Loucy (cell line): ENCODE data around the gene PAF1.
A peak's percentile ranks its signal among the peaks of the same experiment; 100 is the strongest.

Experiments used
- H2AFZ ChIP-seq: fragments of 200-600 bp; sonication (generic); 2 replicates; pipeline ENCODE4 v1.6.0; 2016; ENCODE audit warnings: antibody characterized with exemption, mild to moderate bottlenecking, low read length, moderate library complexity
- H3F3A ChIP-seq: fragments of 200-600 bp; 2 replicates; pipeline ENCODE4 v1.6.0; 2016; ENCODE audit warnings: antibody characterized with exemption, low read depth, mild to moderate bottlenecking
- H3K27me3 ChIP-seq: fragments of 200-600 bp; sonication (generic); 2 replicates; pipeline ENCODE4 v1.6.1; 2014; ENCODE audit warnings: low read length, mild to moderate bottlenecking; ENCODE audit not compliant: insufficient read depth, poor library complexity, severe bottlenecking
- H3K36me3 ChIP-seq: fragments of 200-600 bp; sonication (generic); 2 replicates; pipeline ENCODE4 v1.6.1; 2016; ENCODE audit warnings: low read length; ENCODE audit not compliant: insufficient read depth
- H3K4me1 ChIP-seq: fragments of 200-600 bp; sonication (generic); 2 replicates; pipeline ENCODE4 v1.5.1; 2014; ENCODE audit warnings: low read length, mild to moderate bottlenecking; ENCODE audit not compliant: insufficient read depth, poor library complexity, severe bottlenecking
- H3K4me2 ChIP-seq: fragments of 200-600 bp; sonication (generic); 2 replicates; pipeline ENCODE4 v1.6.0; 2014; ENCODE audit warnings: antibody characterized with exemption, low read length, low read depth, mild to moderate bottlenecking; ENCODE audit not compliant: poor library complexity, severe bottlenecking
- H3K4me3 ChIP-seq: fragments of 200-600 bp; sonication (generic); 2 replicates; pipeline ENCODE4 v1.5.1; 2014; ENCODE audit warnings: low read length, mild to moderate bottlenecking, mixed read lengths; ENCODE audit not compliant: poor library complexity, severe bottlenecking
- H3K79me2 ChIP-seq: fragments of 200-600 bp; sonication (generic); 2 replicates; pipeline ENCODE4 v1.6.1; 2014; ENCODE audit warnings: low read length; ENCODE audit not compliant: insufficient read depth
- H3K9ac ChIP-seq: fragments of 200-600 bp; sonication (generic); 2 replicates; pipeline ENCODE4 v1.6.0; 2014; ENCODE audit warnings: mild to moderate bottlenecking, low read depth, low read length, moderate library complexity; ENCODE audit not compliant: poor library complexity, severe bottlenecking
- H3K9me2 ChIP-seq: fragments of 200-600 bp; sonication (generic); replicated peaks from 2 replicates; pipeline ENCODE4 v1.6.1; 2016; ENCODE audit warnings: low read depth, low read length, mixed read lengths
- H3K9me3 ChIP-seq: fragments of 200-600 bp; sonication (generic); 2 replicates; pipeline ENCODE4 v1.6.1; 2014; ENCODE audit warnings: mild to moderate bottlenecking, antibody characterized with exemption, low read length, low read depth; ENCODE audit not compliant: insufficient read depth
- H4K20me1 ChIP-seq: fragments of 200-600 bp; sonication (generic); 2 replicates; pipeline ENCODE4 v1.6.0; 2014; ENCODE audit warnings: antibody characterized with exemption, low read length, mild to moderate bottlenecking; ENCODE audit not compliant: insufficient read depth, poor library complexity, severe bottlenecking
- CTCF ChIP-seq: fragments of 200-600 bp; sonication (generic); conservative IDR thresholded peaks from 2 replicates; pipeline ENCODE4 v1.5.1; 2014; ENCODE audit warnings: mild to moderate bottlenecking, antibody characterized with exemption, low read length
- EZH2phosphoT487 ChIP-seq: fragments of 200-600 bp; IDR thresholded peaks from 2 replicates; pipeline ENCODE4 v1.6.1; 2018; ENCODE audit warnings: antibody characterized with exemption, mild to moderate bottlenecking, moderate library complexity, borderline replicate concordance

The PAF1 gene

GRCh38 chr19:39390751-39391437 is at the start of gene PAF1, which contains the start of gene MED29:
Gene PAF1 (minus strand): TSS chr19:39391106. CDS start chr19:39390864, 242 bp downstream.
Gene MED29 (plus strand): TSS chr19:39391378. CDS start chr19:39391423, 45 bp downstream.
- peak within 1 kb of the TSS; percentile 80 for H2AFZ ChIP-seq
- peaks cover 25% of the 10 kb centered on the region for H3K4me1 ChIP-seq

GRCh38 chr19:39438270-39438934 is 47.5 kb upstream of the PAF1 start:
- Histone ChIP-seq H3K9me3 (no peaks in the 10 kb centered on the region), H3K4me2 (no peak overlapping the region)

More at GRCh38 chr19:39390751-39391437, at the start of gene PAF1, which contains the start of gene MED29:
- peak within 1 kb of the TSS; percentile 85 for H3K9ac ChIP-seq
- H3K4me3 ChIP-seq = peak within 1 kb of the TSS; percentile 95
- H3K27me3 ChIP-seq = no peaks in the 10 kb centered on the region
- H4K20me1 ChIP-seq = peaks cover 10% of the 10 kb centered on the region
- no peaks in the 10 kb centered on the region for H3K9me2 ChIP-seq
- H3K9me3 ChIP-seq = no peaks in the 10 kb centered on the region
- H3K79me2 ChIP-seq = peaks cover 44% of the 10 kb centered on the region
- H3K36me3 ChIP-seq = peaks cover 25% of the 10 kb centered on the region; the same call in 1 of the 2 replicates
- H3K4me2 ChIP-seq = peak within 1 kb of the TSS; percentile 94
- H3F3A ChIP-seq = no peaks in the 10 kb centered on the region
- TF ChIP-seq EZH2phosphoT487 (no peak), CTCF (peak; percentile 36)

GRCh38 chr19:39436350-39436716 is 45.4 kb upstream of the PAF1 start:
- Histone ChIP-seq H4K20me1 (peaks cover 35% of the 10 kb centered on the region), H3K9ac (peak overlapping the region; percentile 100), H3K9me2 (no peaks in the 10 kb centered on the region), H2AFZ (peak overlapping the region; percentile 28; the same call in 1 of the 2 replicates), H3K9me3 (no peaks in the 10 kb centered on the region), H3K27me3 (peaks cover 5% of the 10 kb centered on the region), H3K36me3 (peaks cover 30% of the 10 kb centered on the region), H3K4me3 (peak overlapping the region; percentile 100), H3K4me1 (peaks cover 24% of the 10 kb centered on the region), H3K79me2 (peaks cover 43% of the 10 kb centered on the region), H3F3A (no peaks in the 10 kb centered on the region), H3K4me2 (peak overlapping the region; percentile 78)
- TF ChIP-seq CTCF (no peak), EZH2phosphoT487 (no peak)

More at GRCh38 chr19:39438270-39438934, 47.5 kb upstream of the PAF1 start:
- H4K20me1 ChIP-seq = peaks cover 23% of the 10 kb centered on the region
- peaks cover 23% of the 10 kb centered on the region for H3K4me1 ChIP-seq
- H3K79me2 ChIP-seq = peaks cover 31% of the 10 kb centered on the region
- H3K9me2 ChIP-seq = no peaks in the 10 kb centered on the region
- H3K4me3 ChIP-seq = no peak overlapping the region
- H3K9ac ChIP-seq = no peak overlapping the region
- H2AFZ ChIP-seq = no peak overlapping the region
- TF ChIP-seq EZH2phosphoT487 (no peak), CTCF (no peak)
- H3K27me3 ChIP-seq = peaks cover 5% of the 10 kb centered on the region
- no peaks in the 10 kb centered on the region for H3F3A ChIP-seq
- peaks cover 18% of the 10 kb centered on the region for H3K36me3 ChIP-seq
